A673 (cell line): Measurements from ENCODE around the gene RSPH1. TPM values are rescaled to one million over a fixed set of nuclear protein-coding genes. Genes with fewer than 3 reads are reported as not detected.

ENCODE experiments used
- BruUV-seq: library from RNA; stranded (reverse); fragments of 400-500 nt; replicated peaks from 2 replicates; lab custom pipeline; 2021; lab: Mats Ljungman, UMichigan
- CTCF ChIA-PET: fragments of 300-600 bp; sonication (Branson Sonifier 250); formaldehyde crosslinking; loops from one replicate; lab custom pipeline; 2022; ENCODE audit warnings: antibody characterized with exemption; lab: Charles Lee
- POLR2A ChIA-PET: fragments of 300-600 bp; sonication (Branson Sonifier 250); formaldehyde crosslinking; loops from one replicate; lab custom pipeline; 2022; ENCODE audit warnings: antibody characterized with exemption; ENCODE audit not compliant: low non-redundant PET; lab: Charles Lee
- DNase-seq: peaks from one replicate; pipeline ENCODE4 v3.0.0-alpha.2; 2015; ENCODE audit warnings: low spot score
- H3K27ac ChIP-seq: fragments of 200-600 bp; sonication (generic); 2 replicates; pipeline ENCODE4 v1.5.1; 2016; ENCODE audit warnings: mixed run types, low read depth, mild to moderate bottlenecking, mixed read lengths, antibody characterized with exemption, low read length; ENCODE audit not compliant: poor library complexity, severe bottlenecking
- H3K27me3 ChIP-seq: fragments of 200-600 bp; sonication (generic); replicated peaks from 2 replicates; pipeline ENCODE4 v1.6.1; 2017; ENCODE audit warnings: mixed run types, low read depth, mild to moderate bottlenecking, mixed read lengths, antibody characterized with exemption, low read length; ENCODE audit not compliant: insufficient read depth, poor library complexity
- H3K36me3 ChIP-seq: fragments of 200-600 bp; sonication (generic); 2 replicates; pipeline ENCODE4 v1.6.1; 2016; ENCODE audit warnings: mixed run types, mild to moderate bottlenecking, mixed read lengths, antibody characterized with exemption, low read length; ENCODE audit not compliant: insufficient read depth, poor library complexity, severe bottlenecking
- H3K4me1 ChIP-seq: fragments of 200-600 bp; sonication (generic); 2 replicates; pipeline ENCODE4 v1.6.1; 2017; ENCODE audit warnings: mixed run types, mild to moderate bottlenecking, mixed read lengths, antibody characterized with exemption, low read length; ENCODE audit not compliant: insufficient read depth, poor library complexity, severe bottlenecking
- H3K4me3 ChIP-seq: fragments of 200-600 bp; sonication (generic); 2 replicates; pipeline ENCODE4 v1.5.1; 2016; ENCODE audit warnings: low read depth, mixed run types, mild to moderate bottlenecking, mixed read lengths, low read length; ENCODE audit not compliant: poor library complexity, severe bottlenecking
- H3K9me3 ChIP-seq: fragments of 200-600 bp; sonication (generic); 2 replicates; pipeline ENCODE4 v1.6.1; 2016; ENCODE audit warnings: mixed run types, low read depth, mild to moderate bottlenecking, mixed read lengths, antibody characterized with exemption, low read length; ENCODE audit not compliant: poor library complexity, severe bottlenecking
- CTCF ChIP-seq: fragments of 300-800, 200-600 bp; sonication (generic); conservative IDR thresholded peaks from 2 replicates; pipeline ENCODE4 v1.5.1; 2017; ENCODE audit warnings: low read depth, mild to moderate bottlenecking, antibody characterized with exemption, low read length, moderate library complexity, mixed read lengths
- EZH2 ChIP-seq: fragments of 200-600 bp; sonication (generic); IDR thresholded peaks from 2 replicates; pipeline ENCODE4 v1.6.1; 2017; ENCODE audit warnings: borderline replicate concordance, low read depth, mild to moderate bottlenecking, mixed read lengths, antibody characterized with exemption, low read length; ENCODE audit not compliant: poor library complexity, severe bottlenecking
- intact Hi-C: fragments of 100-400 bp; cut with micrococcal nuclease; formaldehyde crosslinking; loops from one replicate; pipeline ENCODE4 v1.10.0; 2022; ENCODE audit not compliant: unreplicated experiment
- total RNA-seq: library from RNA; stranded (reverse); gene quantifications from 2 replicates; pipeline ENCODE4 v1.2.3, GENCODE V29; 2021

RSPH1 gene
- total RNA-seq, 1 experiment from 2014 or later, result 0.45 TPM

GRCh38 chr21:42431196-42431595, 64.8 kb downstream of the RSPH1 start:
- no peak for TF ChIP-seq CTCF
- no peak for TF ChIP-seq EZH2
- intact Hi-C loops, result no loop called here

DNA sequence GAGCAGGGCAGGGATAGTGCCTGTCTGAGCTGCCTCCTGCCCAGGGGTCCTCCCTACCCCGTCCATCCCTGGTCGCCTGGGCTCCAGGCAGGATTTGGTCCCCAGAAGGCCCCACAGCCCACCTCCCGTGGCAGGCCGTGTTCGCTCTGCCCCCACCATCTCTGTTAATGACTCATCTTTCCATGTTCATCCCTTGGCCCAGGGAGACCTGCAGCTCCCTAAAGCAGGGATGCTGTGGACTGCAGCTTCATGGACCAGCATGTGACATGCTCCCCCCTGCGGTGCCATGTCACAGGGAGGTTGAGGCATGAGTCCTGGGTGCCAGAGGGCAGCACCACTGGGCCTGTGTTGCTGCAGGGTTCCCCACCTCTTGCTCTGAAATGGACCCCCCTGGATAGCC, 65.5 kb downstream of the RSPH1 start:
- ChIA-PET CTCF (no interaction called here), POLR2A (no interaction called here)
- TF ChIP-seq CTCF, result no peak
- no peak for DNase-seq
- Histone ChIP-seq H3K4me1 (peaks cover 9% of the 10 kb centered on the region), H3K27ac (no peak overlapping the region), H3K27me3 (peaks cover 68% of the 10 kb centered on the region), H3K9me3 (peaks cover 12% of the 10 kb centered on the region), H3K4me3 (no peak overlapping the region), H3K36me3 (no peaks in the 10 kb centered on the region)
- intact Hi-C loops, result no loop called here
- BruUV-seq, result no TSS peak

More at GRCh38 chr21:42431196-42431595, 64.8 kb downstream of the RSPH1 start:
- no TSS peak for BruUV-seq
- Histone ChIP-seq H3K36me3 (no peaks in the 10 kb centered on the region), H3K9me3 (peaks cover 12% of the 10 kb centered on the region), H3K4me3 (no peak overlapping the region), H3K27me3 (peaks cover 72% of the 10 kb centered on the region), H3K4me1 (peaks cover 2% of the 10 kb centered on the region), H3K27ac (no peak overlapping the region)
- ChIA-PET POLR2A (no interaction called here), CTCF (no interaction called here)
- DNase-seq, result no peak

DNA sequence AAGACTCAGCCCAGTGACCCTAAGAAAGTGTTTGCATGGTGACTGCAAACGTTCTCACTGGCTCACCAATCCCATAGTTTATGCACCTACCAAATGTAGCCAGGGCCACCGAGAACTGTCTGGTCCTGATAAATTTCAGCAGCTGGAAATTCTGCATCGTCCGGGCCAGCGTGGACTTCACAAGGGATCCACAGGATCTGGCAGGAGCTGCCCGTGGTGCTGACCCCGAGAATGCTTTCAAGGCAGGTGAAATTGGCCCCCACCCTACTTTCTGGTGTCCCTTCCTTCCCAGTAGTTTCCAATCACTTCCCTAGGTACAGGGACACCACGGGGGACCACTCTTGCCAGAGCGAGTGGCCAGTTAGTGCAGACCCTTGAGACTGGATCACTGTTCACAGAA, 66.2 kb downstream of the RSPH1 start:
- H3K4me1 ChIP-seq, result peaks cover 13% of the 10 kb centered on the region
- CTCF ChIA-PET, result no interaction called here
- BruUV-seq, result no TSS peak
- H3K4me3 ChIP-seq, result no peak overlapping the region
- POLR2A ChIA-PET, result no interaction called here
- no peak for DNase-seq
- H3K36me3 ChIP-seq, result no peaks in the 10 kb centered on the region
- intact Hi-C loops, result no loop called here
- H3K27ac ChIP-seq, result no peak overlapping the region
- H3K27me3 ChIP-seq, result peaks cover 61% of the 10 kb centered on the region
- peaks cover 12% of the 10 kb centered on the region for H3K9me3 ChIP-seq
- TF ChIP-seq CTCF (no peak), EZH2 (no peak)
